ENCODE measurements around the gene AGPAT3. TPM values are rescaled to one million over a fixed set of nuclear protein-coding genes. Genes with fewer than 3 reads are reported as not detected.

Gene AGPAT3
- total and polyA plus RNA-seq, 10 of the 15 experiments (the other 5 are each of a cell fraction or from before 2014, with no cell fraction given): 1.2 to 110 (median 30.8) TPM

- no peak for DNase-seq (ENCODE audit: low read depth, low spot score)
- no peaks in the 10 kb centered on the region for H3K27me3 ChIP-seq (replicated peaks in 1 of 2; ENCODE audit: control insufficient read depth in 2 of 2, insufficient read depth in 2 of 2, low read length in 1 of 2)
- 96% methylated on average over 6 of the region's 6 CpGs for WGBS (ENCODE audit: insufficient coverage, insufficient replicate concordance, low lambda C conversion rate, missing lambda C conversion rate)
- no peak overlapping the region for H3K9ac ChIP-seq (ENCODE audit: control insufficient read depth, insufficient read depth, low read length)
- ChIA-PET CTCF (interaction anchor here (1.1 to 2.2 kb wide), 2 partner anchors 9 to 26 kb away, joined by 6 read pairs; no protein-coding TSS in a partner anchor), POLR2A (interaction anchor here (0.9 kb wide), 1 partner anchor 144 kb away, joined by 3 read pairs; no protein-coding TSS in a partner anchor), SMC1A (ENCODE audit: uncharacterized antibody, unreplicated experiment) (interaction anchor here (0.7 kb wide), 1 partner anchor 8 kb away, joined by 3 read pairs; no protein-coding TSS in a partner anchor), RAD21 (ENCODE audit: unreplicated experiment) (no interaction called here)
- H3K4me1 ChIP-seq (ENCODE audit: control insufficient read depth, insufficient read depth, low read length): peaks cover 8% of the 10 kb centered on the region
- no peak for TF ChIP-seq USF1 (IDR thresholded peaks at IDR 0.05; ENCODE audit: borderline replicate concordance, extremely low read length, insufficient read depth, low read depth, low read length)
- peak; percentile 73; the same call in 1 of the 2 replicates for TF ChIP-seq CBX5 (IDR thresholded peaks at IDR 0.05; ENCODE audit: low read depth)
- TF ChIP-seq RB1 (IDR thresholded peaks at IDR 0.05; ENCODE audit: borderline replicate concordance): no peak
- no peak overlapping the region for H2AFZ ChIP-seq (ENCODE audit: control insufficient read depth, low read depth, low read length)
- H3K79me2 ChIP-seq (ENCODE audit: control insufficient read depth, insufficient read depth, low read length): peaks cover 8% of the 10 kb centered on the region
- intact Hi-C loops (cut with micrococcal nuclease; ENCODE audit: unreplicated experiment): no loop called here
- no TSS peak for BruUV-seq (replicated peaks)
- H3K36me3 ChIP-seq (ENCODE audit: control insufficient read depth in 2 of 2, insufficient read depth in 2 of 2, low read length in 1 of 2): peaks cover 14 to 17% of the 10 kb centered on the region in 2 experiments; a peak in 3 of 4 replicates
- no peak for FAIRE-seq
- H4K20me1 ChIP-seq (ENCODE audit: control insufficient read depth, insufficient read depth): no peaks in the 10 kb centered on the region; the same call in 1 of the 2 replicates
- in situ Hi-C loops (cut with MboI): no loop called here
- H3K9me3 ChIP-seq (replicated peaks; ENCODE audit: control insufficient read depth, insufficient read depth, low read length): peaks cover 13% of the 10 kb centered on the region; the same call in 2 of the 3 replicates
- H3K27ac ChIP-seq (ENCODE audit: control insufficient read depth, insufficient read depth): peak overlapping the region; percentile 61
- no peak overlapping the region for H3K4me3 ChIP-seq
- ATAC-seq: no peak
- H3K4me2 ChIP-seq (ENCODE audit: control insufficient read depth, insufficient read depth): no peak overlapping the region
Observed at GRCh38 chr21:43948740-43949498, 83.9 kb downstream of the AGPAT3 start.
